Measurements from ENCODE around the gene RAET1G.

- TF ChIP-seq, protein P1, sequence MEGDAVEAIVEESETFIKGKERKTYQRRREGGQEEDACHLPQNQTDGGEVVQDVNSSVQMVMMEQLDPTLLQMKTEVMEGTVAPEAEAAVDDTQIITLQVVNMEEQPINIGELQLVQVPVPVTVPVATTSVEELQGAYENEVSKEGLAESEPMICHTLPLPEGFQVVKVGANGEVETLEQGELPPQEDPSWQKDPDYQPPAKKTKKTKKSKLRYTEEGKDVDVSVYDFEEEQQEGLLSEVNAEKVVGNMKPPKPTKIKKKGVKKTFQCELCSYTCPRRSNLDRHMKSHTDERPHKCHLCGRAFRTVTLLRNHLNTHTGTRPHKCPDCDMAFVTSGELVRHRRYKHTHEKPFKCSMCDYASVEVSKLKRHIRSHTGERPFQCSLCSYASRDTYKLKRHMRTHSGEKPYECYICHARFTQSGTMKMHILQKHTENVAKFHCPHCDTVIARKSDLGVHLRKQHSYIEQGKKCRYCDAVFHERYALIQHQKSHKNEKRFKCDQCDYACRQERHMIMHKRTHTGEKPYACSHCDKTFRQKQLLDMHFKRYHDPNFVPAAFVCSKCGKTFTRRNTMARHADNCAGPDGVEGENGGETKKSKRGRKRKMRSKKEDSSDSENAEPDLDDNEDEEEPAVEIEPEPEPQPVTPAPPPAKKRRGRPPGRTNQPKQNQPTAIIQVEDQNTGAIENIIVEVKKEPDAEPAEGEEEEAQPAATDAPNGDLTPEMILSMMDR (IDR thresholded peaks at IDR 0.05): no peak
- peak; percentile 19 for TF ChIP-seq EZH2 (IDR thresholded peaks at IDR 0.05; ENCODE audit: borderline replicate concordance, insufficient read depth, low read depth, low read length, poor library complexity, severe bottlenecking)
These were observed at the start of gene RAET1G for GRCh38 chr6:149922642-149923326.

Measured in B cell (primary cell).